PC-3 (cell line): ENCODE data around the gene SLC8A1. TPM values are rescaled to one million over a fixed set of nuclear protein-coding genes. Genes with fewer than 3 reads are reported as not detected.

Experiments used
- ATAC-seq: fragments of 200-7000 bp; cut with Tn5 transposase; 2 replicates; pipeline ENCODE4 v1.9.1; 2020; ENCODE audit warnings: mild to moderate bottlenecking, moderate library complexity
- BruUV-seq: library from RNA; stranded (reverse); fragments of 400-500 nt; replicated peaks from 2 replicates; lab custom pipeline; 2021; lab: Mats Ljungman, UMichigan
- CTCF ChIA-PET: fragments of 300-600 bp; sonication (Branson Sonifier 250); formaldehyde crosslinking; loops from one replicate; lab custom pipeline; 2022; ENCODE audit warnings: antibody characterized with exemption; lab: Charles Lee
- POLR2A ChIA-PET: fragments of 300-600 bp; sonication (Branson Sonifier 250); formaldehyde crosslinking; loops from one replicate; lab custom pipeline; 2022; ENCODE audit warnings: antibody characterized with exemption; ENCODE audit not compliant: unreplicated experiment; lab: Charles Lee
- DNase-seq: peaks from one replicate; pipeline ENCODE4 v3.0.0-alpha.2; 2015
- H2AFZ ChIP-seq: fragments of 300-600 bp; sonication (generic); 2 replicates; pipeline ENCODE4 v1.6.0; 2016; ENCODE audit warnings: antibody characterized with exemption, low read length
- H3F3A ChIP-seq: fragments of 300-600 bp; sonication (generic); one replicate; pipeline ENCODE4 v1.6.0; 2017; ENCODE audit warnings: antibody characterized with exemption, low read length, control low read depth, mild to moderate bottlenecking; ENCODE audit not compliant: unreplicated experiment
- H3K27ac ChIP-seq: fragments of 300-600 bp; sonication (generic); 2 replicates; pipeline ENCODE4 v1.5.1; 2016; ENCODE audit warnings: mild to moderate bottlenecking, low read length
- H3K27me3 ChIP-seq: fragments of 300-600 bp; sonication (generic); 2 replicates; pipeline ENCODE4 v1.6.1; 2016; ENCODE audit warnings: low read length, mixed read lengths
- H3K36me3 ChIP-seq: fragments of 300-600 bp; sonication (generic); 2 replicates; pipeline ENCODE4 v1.6.1; 2016; ENCODE audit warnings: low read depth, mixed run types, low read length, mixed read lengths
- H3K4me1 ChIP-seq: fragments of 300-600 bp; sonication (generic); 2 replicates; pipeline ENCODE4 v1.5.1; 2016; ENCODE audit warnings: low read length; ENCODE audit not compliant: insufficient read depth
- H3K4me2 ChIP-seq: fragments of 300-600 bp; sonication (generic); 2 replicates; pipeline ENCODE4 v1.6.0; 2016; ENCODE audit warnings: low read length
- H3K4me3 ChIP-seq: fragments of 300-600 bp; sonication (generic); 2 replicates; pipeline ENCODE4 v1.5.1; 2016; ENCODE audit warnings: mild to moderate bottlenecking, low read length, mixed read lengths
- H3K79me2 ChIP-seq: fragments of 300-600 bp; sonication (generic); 2 replicates; pipeline ENCODE4 v1.6.1; 2017; ENCODE audit warnings: low read length, mixed read lengths
- H3K9ac ChIP-seq: fragments of 300-600 bp; sonication (generic); 2 replicates; pipeline ENCODE4 v1.6.0; 2016; ENCODE audit warnings: mild to moderate bottlenecking, low read length
- H3K9me2 ChIP-seq: fragments of 300-600 bp; sonication (generic); replicated peaks from 2 replicates; pipeline ENCODE4 v1.6.1; 2016; ENCODE audit warnings: mixed run types, low read length, mixed read lengths
- H3K9me3 ChIP-seq: fragments of 300-600 bp; sonication (generic); 2 replicates; pipeline ENCODE4 v1.6.1; 2016; ENCODE audit warnings: low read length, mixed read lengths
- H4K20me1 ChIP-seq: fragments of 300-600 bp; sonication (generic); 2 replicates; pipeline ENCODE4 v1.6.1; 2016; ENCODE audit warnings: low read length, mixed read lengths
- CTCF ChIP-seq: fragments of 300-600 bp; sonication (generic); conservative IDR thresholded peaks from 2 replicates; pipeline ENCODE4 v1.5.1; 2017; ENCODE audit warnings: antibody characterized with exemption, low read depth, mild to moderate bottlenecking, low read length
- EZH2 ChIP-seq: fragments of 300-600 bp; sonication (generic); IDR thresholded peaks from one replicate; pipeline ENCODE4 v1.6.1; 2017; ENCODE audit warnings: antibody characterized with exemption, mild to moderate bottlenecking, low read length; ENCODE audit not compliant: unreplicated experiment
- EZH2phosphoT487 ChIP-seq: fragments of 300-600 bp; sonication (generic); IDR thresholded peaks from 2 replicates; pipeline ENCODE4 v1.6.1; 2018; ENCODE audit warnings: mild to moderate bottlenecking, antibody characterized with exemption, low read length, borderline replicate concordance
- intact Hi-C: fragments of 100-400 bp; cut with micrococcal nuclease; formaldehyde crosslinking; loops from 2 replicates; pipeline ENCODE4 v1.9.0; 2023
- total RNA-seq: library from RNA; depleted of rRNA; stranded (reverse); fragments of >200 nt; gene quantifications from 2 replicates; pipeline ENCODE4 v1.2.3, GENCODE V29; 2014

Gene SLC8A1
- total RNA-seq, 1 experiment from 2014 or later = 1.3 TPM

DNA sequence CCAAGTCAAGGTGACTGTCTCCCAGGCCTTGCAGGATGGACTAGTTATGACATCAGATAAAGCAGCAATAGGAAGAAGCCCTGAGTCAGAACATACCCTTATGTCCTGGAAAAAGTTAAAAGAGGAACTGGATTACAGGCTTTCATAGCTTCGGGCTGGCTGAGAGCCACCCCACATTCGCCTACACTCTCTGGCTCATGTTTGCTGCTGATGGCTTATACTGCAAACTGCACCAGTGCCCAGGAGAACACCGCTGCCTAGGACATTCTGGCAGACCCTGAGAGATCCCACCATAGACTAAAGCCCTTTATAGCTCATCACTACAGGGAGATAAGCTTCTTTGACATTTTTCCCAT, 20.3 kb downstream of the SLC8A1 start:
- intact Hi-C loops = no loop called here
- ATAC-seq = no peak
- Histone ChIP-seq H3K9ac (no peak overlapping the region), H3K4me1 (peaks cover 31% of the 10 kb centered on the region), H3K4me3 (no peak overlapping the region), H3K36me3 (no peaks in the 10 kb centered on the region), H3K27me3 (no peaks in the 10 kb centered on the region), H3K4me2 (no peak overlapping the region), H3K79me2 (no peaks in the 10 kb centered on the region), H3K9me2 (peaks cover 3% of the 10 kb centered on the region; the same call in 1 of the 2 replicates), H3F3A (peaks cover 8% of the 10 kb centered on the region), H3K9me3 (no peaks in the 10 kb centered on the region), H3K27ac (no peak overlapping the region), H4K20me1 (no peaks in the 10 kb centered on the region), H2AFZ (no peak overlapping the region)
- peak; percentile 46 for DNase-seq
- POLR2A ChIA-PET = no interaction called here
- CTCF ChIA-PET = no interaction called here
- BruUV-seq = no TSS peak
- TF ChIP-seq EZH2phosphoT487 = no peak

- H3K27me3 ChIP-seq = no peaks in the 10 kb centered on the region
- no peak overlapping the region for H2AFZ ChIP-seq
- H3K36me3 ChIP-seq = no peaks in the 10 kb centered on the region
- H3K4me1 ChIP-seq = peaks cover 25% of the 10 kb centered on the region
- H3K9me2 ChIP-seq = peaks cover 3% of the 10 kb centered on the region; the same call in 1 of the 2 replicates
- no peak overlapping the region for H3K4me3 ChIP-seq
- H3K9me3 ChIP-seq = no peaks in the 10 kb centered on the region
- no peaks in the 10 kb centered on the region for H3K79me2 ChIP-seq
- ATAC-seq (no peak), DNase-seq (no peak)
- peaks cover 8% of the 10 kb centered on the region for H3F3A ChIP-seq
- TF ChIP-seq EZH2 (no peak), EZH2phosphoT487 (no peak), CTCF (no peak)
- intact Hi-C loops = no loop called here
- H3K9ac ChIP-seq = no peak overlapping the region
- CTCF ChIA-PET = no interaction called here
- no peak overlapping the region for H3K27ac ChIP-seq
- no peak overlapping the region for H3K4me2 ChIP-seq
- POLR2A ChIA-PET = no interaction called here
- H4K20me1 ChIP-seq = no peaks in the 10 kb centered on the region
- BruUV-seq = no TSS peak
Observed at GRCh38 chr2:40430776-40431599, 20.9 kb downstream of the SLC8A1 start.

GRCh38 chr2:40428439-40428838, 23.5 kb downstream of the SLC8A1 start:
- TF ChIP-seq EZH2phosphoT487 (no peak), EZH2 (no peak), CTCF (no peak)

More at GRCh38 chr2:40428439-40428838, 23.5 kb downstream of the SLC8A1 start:
- no peaks in the 10 kb centered on the region for H3F3A ChIP-seq
- H2AFZ ChIP-seq = no peak overlapping the region
- H3K4me3 ChIP-seq = no peak overlapping the region
- no peaks in the 10 kb centered on the region for H4K20me1 ChIP-seq
- no peak overlapping the region for H3K4me2 ChIP-seq
- intact Hi-C loops = no loop called here
- H3K4me1 ChIP-seq = peaks cover 1% of the 10 kb centered on the region
- no peaks in the 10 kb centered on the region for H3K79me2 ChIP-seq
- CTCF ChIA-PET = no interaction called here
- H3K27ac ChIP-seq = no peak overlapping the region
- no peak for DNase-seq
- H3K36me3 ChIP-seq = no peaks in the 10 kb centered on the region
- no peaks in the 10 kb centered on the region for H3K27me3 ChIP-seq
- H3K9me2 ChIP-seq = peaks cover 3% of the 10 kb centered on the region; the same call in 1 of the 2 replicates
- BruUV-seq = no TSS peak
- ATAC-seq = no peak
- no peaks in the 10 kb centered on the region for H3K9me3 ChIP-seq
- no peak overlapping the region for H3K9ac ChIP-seq
- POLR2A ChIA-PET = no interaction called here
